ENCODE data around the gene SHH.

GRCh38 chr7:155807065-155807671, 5.1 kb downstream of the SHH start:
- TF ChIP-seq, protein P1, sequence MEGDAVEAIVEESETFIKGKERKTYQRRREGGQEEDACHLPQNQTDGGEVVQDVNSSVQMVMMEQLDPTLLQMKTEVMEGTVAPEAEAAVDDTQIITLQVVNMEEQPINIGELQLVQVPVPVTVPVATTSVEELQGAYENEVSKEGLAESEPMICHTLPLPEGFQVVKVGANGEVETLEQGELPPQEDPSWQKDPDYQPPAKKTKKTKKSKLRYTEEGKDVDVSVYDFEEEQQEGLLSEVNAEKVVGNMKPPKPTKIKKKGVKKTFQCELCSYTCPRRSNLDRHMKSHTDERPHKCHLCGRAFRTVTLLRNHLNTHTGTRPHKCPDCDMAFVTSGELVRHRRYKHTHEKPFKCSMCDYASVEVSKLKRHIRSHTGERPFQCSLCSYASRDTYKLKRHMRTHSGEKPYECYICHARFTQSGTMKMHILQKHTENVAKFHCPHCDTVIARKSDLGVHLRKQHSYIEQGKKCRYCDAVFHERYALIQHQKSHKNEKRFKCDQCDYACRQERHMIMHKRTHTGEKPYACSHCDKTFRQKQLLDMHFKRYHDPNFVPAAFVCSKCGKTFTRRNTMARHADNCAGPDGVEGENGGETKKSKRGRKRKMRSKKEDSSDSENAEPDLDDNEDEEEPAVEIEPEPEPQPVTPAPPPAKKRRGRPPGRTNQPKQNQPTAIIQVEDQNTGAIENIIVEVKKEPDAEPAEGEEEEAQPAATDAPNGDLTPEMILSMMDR (IDR thresholded peaks at IDR 0.05; ENCODE audit: low read depth, low read length, poor library complexity, severe bottlenecking), result no peak
- no peak for TF ChIP-seq EZH2phosphoT487 (IDR thresholded peaks at IDR 0.05; ENCODE audit: borderline replicate concordance, low read length)
